Germinal center (tissue), 1 donor: ENCODE results near the gene MLLT10.

Experiments used
- DNase-seq: peaks from one replicate; pipeline ENCODE4 v3.0.0; 2012; ENCODE audit warnings: mixed read lengths, low spot score

Gene MLLT10

DNA sequence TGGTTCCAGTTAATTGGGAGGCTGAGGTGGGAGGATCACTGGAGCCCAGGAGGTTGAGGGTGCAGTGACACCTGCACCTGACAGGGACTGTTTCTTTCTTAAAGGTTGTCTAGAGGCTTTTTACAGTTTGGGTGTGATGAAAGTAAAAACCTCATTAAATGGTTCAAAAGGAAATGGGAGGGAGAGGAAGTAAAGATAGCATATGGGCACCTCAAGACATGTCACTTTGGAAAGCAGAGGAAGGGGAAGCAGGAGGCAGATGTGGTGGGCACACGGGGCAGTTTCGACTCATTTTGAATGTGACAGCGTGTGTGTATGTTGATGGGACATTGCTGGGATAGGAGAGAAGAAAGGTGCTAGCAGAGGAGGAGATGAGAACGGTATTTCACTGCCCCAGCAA is 203.1 kb downstream of the MLLT10 start:
- DNase-seq = no peak

DNA sequence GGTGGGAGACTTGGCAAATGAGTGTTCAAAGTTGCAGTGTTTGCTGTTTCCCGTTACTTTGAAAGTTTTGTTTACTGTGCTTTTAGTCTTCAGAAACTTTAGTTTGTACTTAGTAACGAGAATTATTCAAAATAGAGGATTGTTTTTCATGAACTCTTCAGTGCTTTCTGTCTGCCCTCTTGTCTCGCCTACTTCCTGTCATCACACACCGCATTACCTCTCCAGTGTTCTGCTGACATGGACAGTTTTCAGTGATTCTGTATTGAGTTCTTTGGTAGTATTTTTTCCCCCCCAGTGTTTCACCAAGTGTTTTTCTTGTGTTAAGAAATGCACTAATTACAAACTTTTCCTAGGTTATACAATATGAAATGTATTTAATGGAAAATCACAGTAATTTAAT is 207.0 kb downstream of the MLLT10 start:
- no peak for DNase-seq

DNA sequence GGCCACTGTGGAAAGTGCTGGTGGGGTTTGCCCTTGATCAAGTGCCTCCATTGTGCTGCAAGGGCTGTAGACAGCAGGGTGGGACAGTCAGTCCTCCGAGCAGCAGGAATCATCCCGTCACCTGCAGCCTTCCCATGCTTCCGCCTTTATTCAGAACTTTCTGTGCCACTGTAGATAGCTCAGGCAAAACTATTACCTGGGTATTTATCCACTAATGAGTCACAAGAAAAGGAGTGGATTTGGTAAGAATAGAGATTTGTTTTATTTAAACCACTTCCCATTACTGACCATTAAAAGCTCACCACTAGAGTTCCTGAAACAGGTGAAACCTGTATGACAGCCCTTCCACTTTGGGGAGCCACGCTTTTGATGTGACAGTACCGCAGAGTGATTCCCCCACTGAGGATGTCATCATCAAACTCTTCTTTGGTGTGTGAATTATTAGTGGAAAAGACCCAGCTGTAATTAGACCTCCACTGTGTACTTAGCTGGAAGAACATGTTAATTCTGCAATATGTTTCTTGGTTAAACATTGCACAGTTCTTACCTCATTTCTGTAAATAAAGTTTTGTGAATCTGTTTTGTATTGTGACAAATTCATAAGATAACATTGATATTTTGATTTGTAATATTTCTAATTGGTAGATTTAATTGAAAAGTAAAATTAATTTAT is 208.8 kb downstream of the MLLT10 start:
- no peak for DNase-seq

DNA sequence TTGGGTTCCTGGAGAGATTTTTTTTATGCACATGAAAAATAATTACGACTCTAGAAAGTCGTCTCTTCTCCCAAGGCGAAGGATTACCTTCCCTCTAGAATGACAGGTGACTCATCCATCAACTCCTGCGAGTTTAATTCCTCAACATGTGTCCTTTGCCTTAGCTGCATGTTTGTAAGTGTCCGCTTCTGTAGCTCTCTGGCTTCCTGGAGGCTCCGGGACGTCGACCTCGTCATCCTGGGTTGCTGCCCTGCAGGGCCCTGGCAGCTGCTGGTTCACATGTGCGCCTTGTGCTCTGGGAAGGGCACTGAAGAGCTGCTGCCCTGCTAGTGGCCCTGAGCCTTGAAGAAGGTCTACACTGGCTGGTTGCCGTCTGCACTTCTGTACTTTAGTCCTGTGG is 210.2 kb downstream of the MLLT10 start:
- no peak for DNase-seq

DNA sequence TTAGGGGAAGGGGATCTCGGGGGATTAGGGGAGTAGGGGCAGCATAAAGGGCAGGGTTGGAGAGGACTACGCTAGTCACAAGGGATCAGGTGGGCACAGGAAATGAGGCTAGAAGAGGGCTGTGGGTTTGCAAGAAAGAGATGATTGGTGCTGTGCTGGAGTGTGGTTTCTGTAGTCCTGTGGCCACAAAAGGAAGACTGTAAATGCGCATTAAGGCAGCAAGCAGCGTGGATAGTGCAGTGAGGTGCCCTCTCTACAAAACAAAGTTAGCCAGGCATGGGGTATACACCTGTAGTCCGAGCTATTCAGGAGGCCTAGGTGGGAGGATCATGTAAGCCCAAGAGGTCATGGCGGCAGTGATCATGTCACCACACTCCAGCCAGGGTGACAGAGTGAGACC is 212.1 kb downstream of the MLLT10 start:
- no peak for DNase-seq

DNA sequence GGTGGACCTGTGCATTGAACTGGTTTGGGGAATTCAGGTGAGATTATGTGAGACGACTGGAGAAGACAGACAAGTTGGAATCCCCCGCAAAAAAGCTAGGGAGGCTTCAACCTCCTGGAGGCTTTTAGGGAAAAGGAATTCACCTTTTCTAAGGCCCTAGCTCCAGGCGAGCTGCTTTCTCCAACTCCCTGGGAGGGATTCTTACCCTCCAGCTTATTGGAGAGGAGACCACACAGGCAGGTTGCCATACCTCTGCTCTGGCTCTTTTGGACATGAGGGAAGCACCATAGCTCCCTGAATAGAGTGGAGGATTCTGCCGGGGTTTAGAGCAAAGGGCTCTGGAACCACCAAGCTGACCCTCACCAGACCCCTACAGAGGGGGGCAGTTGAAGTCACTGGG is 213.8 kb downstream of the MLLT10 start:
- DNase-seq = no peak

DNA sequence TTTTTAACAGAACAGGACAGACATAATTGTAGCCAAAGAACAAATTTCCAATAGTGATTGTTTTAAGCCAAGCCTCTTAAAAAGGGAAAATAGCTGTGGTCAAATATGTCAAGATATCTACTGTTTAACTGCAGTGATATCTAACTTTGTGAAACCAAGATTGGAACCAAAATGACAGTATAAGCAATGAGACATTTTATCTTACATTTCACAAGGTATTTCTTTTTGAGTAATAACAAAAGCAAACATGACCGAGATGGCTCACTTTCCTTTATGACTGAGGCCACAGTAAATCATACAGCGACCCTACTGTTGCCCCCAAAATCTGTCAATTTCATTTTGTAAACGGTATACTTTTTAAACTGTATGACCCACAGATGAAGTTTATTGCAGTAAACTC is 215.8 kb downstream of the MLLT10 start:
- DNase-seq = no peak

DNA sequence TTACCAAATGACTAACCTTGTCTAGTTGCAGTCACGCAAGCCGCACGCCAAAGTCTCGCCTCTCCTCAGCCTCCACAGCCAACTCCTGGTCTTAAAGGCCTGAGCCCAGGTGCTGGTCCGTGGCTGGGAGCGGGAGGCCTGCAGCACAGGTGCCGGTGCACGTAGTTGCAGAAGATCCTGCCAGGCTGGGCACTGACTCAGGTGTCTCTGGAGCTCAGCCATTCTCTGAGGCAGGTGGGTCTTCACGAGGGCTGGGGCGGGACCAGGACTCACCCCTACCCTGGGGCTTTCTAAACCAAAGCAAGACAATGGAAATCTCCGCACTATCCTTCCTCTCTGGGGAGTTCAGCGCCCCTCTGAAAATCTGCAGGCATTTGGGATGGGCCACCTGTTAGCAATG is 216.4 kb downstream of the MLLT10 start:
- DNase-seq = no peak

DNA sequence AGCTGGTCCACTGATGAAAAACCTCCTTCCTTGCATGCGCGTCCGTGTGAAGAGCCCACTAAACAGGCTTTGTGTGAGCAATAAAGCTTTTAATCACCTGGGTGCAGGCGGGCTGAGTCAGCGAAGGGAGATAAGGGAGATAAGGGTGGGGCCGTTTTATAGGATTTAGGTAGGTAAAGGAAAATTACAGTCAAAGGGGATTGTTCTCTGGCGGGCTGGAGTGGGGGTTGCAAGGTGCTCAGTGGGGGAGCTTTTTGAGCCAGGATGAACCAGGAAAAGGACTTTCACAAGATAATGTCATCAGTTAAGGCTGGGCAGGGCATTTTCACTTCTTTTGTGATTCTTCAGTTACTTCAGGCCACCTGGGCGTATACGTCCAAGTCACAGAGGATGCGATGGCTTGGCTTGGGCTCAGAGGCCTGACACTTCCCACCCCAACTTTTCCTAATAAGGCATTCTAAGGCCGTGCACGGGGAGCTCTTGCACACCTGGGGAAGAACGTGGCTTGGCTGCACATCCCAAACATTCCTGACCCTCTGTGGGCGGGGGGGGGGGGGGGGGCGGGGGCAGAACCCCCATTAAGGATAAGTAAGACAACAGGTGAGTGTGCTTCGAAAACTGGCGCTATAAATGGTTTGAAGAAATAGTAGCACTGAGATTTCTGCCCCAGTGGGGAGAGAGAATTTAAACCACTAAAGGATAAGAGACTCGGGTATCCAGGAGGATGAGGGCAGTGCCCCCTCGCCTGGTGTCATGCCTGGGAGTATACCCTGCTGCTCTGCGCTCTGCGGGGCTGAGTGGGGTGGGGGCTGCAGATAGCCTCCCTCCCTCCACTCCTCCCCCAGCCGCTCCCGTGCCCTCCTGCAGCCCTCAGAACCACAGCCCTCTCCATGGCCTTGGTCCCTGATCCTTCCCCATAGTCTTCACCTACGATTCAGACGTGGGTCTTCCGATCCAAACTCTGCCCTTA is 217.6 kb downstream of the MLLT10 start:
- no peak for DNase-seq

DNA sequence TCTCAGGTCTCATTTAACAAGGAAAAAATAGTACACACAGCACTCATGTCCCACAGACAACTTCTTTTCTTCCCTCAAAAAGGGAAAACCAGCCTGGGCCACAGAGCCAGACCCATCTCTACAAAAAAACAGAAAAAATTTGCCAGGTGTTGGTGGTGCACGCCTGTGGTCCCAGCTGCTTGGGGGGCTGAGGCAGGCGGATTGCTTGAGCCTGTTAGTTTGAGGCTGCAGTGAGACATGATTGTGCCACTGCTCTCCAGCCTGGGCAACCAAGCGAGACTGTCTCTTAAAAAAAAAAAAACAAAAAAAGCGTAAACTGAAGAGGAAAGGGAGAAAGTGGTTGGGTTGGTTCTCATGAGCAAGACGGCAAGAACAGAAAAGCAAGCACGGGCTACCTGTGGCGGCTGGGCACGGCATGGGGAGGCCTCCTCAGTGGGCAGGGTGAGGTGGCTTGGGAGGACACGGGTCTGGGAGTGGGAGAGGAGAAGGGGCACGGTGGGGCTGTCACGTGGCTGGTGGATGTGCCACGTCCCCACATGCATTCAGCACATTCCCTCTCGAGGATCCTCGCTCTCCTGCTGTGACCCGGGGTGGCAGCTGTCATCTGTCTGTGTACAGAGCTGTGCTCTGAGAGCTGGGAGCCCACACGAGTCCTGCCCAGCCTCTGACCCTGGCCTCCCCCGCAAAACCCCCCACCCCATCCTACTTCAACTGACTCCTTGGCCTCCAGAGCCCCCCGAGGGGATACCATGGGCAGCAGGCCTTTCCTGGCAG is 219.7 kb downstream of the MLLT10 start:
- DNase-seq = no peak

DNA sequence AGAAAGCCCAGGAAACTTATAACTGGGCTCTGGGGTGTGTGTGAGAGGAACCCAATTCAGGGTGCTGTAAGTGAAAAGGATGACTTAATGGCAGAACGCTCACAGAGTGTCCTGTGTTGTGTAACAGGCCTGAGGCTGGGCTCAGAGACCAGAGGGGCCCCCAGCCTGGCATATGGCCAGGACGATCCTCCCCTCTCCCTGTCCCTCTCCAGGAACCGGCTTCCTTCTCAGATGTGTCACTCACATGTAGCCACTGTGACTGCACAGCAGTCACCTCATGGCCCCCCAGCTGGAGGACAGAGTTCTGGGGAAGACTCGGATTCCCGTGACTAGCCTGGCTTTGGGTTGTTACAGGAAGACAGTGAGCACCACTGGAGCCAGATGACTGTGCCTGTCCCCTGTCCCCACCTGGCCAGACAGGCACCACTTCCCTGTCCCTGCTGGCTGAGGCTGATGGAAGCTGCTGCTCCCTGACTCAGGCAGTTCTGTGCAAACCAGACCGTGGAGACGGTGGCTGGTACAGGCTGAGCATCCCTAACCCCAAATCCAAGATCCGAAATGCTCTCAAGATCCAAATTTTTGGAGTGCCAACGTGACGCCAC is 220.5 kb downstream of the MLLT10 start:
- no peak for DNase-seq

DNA sequence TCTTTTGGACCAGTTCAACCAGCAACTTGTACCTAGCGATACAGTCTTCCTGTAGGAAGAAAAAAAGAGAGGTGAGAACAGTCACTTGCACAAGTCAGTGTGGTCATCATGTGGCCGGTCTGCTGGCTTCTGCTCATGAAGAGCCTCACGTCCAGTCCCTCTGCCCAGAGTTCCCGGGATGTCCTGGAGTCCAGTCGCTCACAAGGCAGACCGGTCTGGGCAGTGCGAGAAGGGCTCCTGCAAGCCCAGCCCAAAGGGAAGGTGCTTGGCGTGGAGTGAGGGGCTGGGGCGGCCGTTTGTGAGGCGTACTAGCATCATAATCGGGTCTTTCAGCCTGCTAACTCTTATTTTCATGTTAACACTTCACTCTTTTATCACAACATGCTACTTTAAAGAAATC is 222.7 kb downstream of the MLLT10 start:
- no peak for DNase-seq

DNA sequence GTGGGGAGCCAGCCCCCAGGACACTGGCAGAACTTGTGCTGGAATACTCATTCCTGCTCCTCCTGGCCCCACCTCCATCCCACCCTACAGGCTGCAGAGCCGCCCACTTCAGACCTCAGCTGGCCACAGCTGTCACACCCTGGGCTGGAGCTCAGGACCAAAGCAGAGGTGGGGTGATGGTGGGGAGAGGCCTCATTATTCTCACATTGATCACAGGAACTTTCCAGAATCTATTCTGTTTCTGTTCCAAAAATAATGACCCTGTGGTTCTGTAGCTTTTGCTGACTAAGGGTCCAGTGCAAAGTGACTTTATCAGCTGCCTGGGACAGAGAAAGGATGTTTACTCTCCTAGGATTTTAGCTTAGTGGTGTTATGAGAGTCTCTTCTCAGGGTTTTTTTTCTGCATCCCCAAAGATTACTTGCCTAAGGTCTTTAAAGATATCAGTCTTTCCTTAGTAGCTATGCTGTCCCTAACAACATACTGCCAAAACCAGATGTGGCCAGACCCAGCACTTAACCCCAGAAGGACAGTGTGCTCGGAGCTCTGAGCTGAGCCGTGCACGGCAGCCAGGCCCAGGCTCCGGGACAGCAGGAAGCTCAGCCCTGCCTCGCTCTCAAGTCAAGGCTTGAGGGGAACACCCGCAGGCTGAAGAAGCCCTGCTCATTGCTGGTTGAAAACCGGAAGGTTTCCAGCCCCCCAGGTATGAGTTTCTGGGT is 223.3 kb downstream of the MLLT10 start:
- no peak for DNase-seq

DNA sequence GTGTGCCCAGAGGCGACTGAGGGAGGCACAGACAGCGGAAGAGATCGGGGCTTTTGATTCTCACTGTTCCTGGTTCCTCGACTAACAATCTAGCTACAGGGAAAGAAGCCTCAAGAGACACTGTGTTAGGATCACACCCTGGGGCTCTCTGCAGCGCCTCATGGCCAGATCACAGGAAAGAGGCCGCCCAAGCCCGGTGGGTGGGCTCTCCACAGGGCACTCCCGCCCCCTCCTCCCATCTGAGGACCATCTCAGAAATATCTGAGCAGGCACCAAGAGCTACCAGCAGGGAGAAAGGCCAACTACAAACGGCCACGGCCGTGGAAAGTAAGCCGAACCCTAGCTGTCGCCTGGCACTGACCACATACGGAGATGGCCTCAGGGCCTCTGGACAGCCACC is 224.2 kb downstream of the MLLT10 start:
- no peak for DNase-seq

DNA sequence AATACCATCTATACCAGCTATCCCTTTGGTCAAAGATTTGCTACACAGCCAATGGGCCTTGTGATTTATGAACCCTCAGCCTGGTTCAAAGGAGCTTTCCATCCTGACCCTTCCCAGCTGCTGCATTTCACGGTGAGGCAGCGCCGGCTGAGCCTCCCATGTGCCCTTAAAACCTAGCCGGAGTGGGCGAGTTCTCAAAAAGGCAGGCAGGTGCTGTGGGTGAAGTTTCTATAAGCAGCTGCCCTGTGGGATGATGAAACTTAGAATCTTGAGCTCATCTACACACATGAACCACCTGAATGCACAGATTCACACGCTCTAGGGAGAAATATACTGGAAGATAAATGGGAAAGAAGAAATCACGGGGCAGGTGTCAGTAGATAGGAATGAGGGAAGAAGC is 224.7 kb downstream of the MLLT10 start:
- no peak for DNase-seq

DNA sequence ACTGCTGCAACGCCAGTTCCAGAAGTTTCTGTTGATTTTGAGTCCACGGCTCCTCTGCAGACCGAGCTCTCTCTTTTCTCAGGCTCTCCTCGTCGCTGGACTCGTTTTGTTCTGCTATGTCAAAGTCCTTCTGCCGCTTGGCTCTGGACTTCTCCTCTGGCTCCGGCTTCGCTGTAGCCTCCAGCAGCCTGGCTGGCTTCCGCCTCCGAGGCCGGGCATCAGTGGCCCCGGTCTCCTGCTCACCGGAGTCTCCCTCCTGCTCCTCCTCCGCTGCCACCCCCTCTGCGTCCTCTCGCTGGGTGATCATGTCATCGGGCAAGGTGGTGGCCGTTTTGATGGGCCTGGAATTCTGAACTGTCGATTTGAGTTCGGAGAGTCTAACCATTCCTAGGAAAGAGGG is 225.2 kb downstream of the MLLT10 start:
- DNase-seq = no peak

DNA sequence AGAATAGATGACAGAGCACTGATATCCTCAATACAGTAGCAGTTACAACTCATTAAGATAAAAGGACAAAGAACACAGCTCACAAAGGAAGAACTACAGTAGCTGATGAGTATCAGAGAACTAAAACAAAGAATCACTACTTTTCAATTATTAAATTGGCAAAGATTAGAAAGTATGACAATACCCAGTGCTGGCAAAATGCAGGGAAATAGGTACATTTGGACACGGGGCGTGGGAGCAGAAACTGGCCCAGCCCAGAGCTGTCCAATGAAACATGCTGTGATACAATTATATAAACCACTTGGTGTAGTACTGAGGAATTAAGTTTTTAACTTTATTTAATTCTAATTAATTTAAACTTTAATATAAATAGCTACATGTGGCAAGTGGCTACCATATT is 226.3 kb downstream of the MLLT10 start:
- no peak for DNase-seq

DNA sequence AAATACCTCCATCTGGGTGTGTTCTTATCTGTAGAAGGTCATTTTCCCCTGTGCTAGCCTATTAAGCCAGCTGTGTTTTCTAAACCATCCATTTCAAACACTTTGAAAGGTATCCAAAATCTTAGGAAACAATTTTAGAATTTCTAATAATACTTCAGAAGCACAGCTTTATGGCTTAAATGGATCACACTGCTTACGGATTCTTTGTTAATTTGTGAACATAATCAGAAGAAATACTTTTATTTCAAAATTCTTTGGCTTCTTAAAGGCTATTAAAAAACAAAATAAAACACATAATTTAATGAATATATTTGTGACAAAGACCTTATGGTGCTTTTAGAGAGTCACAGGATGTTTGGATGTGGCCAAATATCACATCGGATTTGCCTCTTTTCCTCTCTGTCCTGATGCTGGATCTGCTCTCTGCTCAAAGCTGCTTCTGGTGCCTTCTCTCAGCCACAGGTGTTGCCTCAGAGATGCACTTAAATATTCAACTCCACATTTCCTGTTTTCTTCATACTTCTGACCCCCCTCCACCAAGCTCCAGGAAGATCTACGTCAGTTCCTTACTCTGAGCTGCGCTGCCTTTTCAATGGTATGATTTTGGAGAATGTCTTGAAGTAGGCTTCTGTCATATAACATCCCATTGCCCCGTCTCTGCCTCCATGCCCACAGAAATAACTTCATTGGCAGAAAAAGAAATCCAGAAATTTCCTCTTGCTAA is 230.6 kb downstream of the MLLT10 start:
- no peak for DNase-seq

DNA sequence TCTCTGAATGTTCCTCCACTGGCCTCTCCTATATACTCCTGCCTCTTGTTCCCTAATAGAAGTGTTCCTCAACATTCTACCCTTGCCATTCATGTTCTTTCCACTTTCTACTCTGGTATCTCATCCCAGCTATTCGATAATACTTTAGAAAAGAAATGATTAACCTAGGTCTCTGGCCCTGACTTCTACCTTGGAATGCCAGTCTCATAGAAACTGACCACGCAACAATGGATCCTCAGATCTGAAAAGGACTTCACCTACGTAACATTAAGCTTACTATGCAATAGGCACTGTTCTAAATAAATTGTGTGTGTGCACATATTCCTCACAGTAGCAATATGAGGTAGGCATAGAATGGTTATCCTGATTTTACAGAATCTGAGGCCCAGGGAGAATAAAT is 235.0 kb downstream of the MLLT10 start:
- DNase-seq = no peak

DNA sequence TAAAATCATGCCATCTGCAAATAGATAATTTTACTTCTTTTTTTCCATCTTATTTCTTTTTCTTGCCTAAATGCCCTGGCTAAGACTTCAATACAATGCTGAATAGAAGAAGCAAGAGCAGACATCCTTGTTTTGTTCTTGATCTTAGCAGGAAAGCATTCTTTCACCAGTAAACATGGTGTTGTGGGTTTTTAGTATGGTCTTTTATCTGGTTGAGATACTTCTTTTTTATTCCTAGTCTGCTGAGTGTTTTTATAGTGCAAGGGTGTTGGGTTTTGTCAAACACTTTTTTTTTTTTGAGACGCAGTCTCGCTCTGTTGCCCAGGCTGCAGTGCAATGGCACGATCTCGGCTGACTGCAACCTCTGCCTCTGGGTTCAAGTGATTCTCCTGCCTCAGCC is 237.2 kb downstream of the MLLT10 start:
- no peak for DNase-seq

DNA sequence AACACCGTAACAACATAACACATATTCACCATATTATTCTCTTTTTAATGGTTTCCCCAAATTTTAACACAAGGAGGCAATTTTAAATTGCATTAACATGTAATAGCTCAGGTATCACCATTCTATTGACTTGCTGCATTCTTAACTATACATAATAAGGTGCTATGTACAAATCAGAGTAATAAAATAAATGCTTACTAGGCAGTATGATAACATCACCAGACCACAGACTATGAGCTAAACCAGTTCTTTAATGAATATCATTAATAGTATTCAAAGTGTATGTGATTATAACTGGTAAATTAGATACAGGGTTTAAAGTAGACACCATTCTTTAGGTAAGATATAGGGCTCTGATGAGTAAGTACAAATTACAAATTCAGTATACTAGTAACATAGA is 242.9 kb downstream of the MLLT10 start:
- DNase-seq = no peak
